ENCODE data around the gene TM4SF4.

The TM4SF4 gene

DNA sequence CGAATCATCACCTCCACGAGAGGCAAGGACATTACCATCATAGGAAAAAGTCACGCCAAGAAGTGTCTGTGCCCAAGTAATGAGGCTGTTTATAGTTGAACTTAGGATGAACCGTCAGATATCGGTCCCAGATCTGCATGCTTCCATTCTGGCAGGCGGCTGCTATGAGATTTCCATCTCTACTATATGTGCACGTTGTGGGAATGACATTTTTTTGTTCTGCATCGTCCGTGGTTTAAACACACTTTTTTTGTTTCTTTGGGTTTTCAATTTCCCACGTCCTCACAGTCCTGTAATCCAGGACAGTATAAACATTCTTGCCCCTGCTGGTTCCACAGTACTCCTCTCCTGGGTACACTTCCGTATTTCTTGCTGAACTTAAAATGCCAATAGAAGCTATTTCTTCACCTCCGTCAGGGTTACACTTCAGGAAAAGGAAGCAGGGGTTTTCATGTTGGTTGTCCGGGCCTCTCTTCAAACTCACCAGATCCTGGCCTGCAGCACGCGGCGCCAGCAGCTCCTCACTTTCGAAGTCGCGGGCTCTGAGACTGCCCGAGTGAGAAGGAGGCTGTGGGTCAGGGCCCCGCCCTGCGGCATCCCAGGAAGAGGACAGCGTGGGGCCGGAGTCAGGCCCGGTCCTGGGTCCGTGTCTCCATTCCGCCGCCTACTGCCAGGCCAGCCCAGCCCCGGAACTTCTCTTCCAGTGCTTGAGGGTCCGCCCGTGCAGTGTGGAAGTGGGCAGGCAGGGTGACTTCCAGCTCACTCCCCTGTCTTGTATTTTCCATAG, 9.8 kb upstream of the TM4SF4 start:
- TF ChIP-seq CTCF (conservative IDR thresholded peaks at IDR 0.05) (no peak), ZFX (IDR thresholded peaks at IDR 0.05) (no peak)
- no peak overlapping the region for H3K27ac ChIP-seq

GRCh38 chr3:149465351-149465883, 9.1 kb upstream of the TM4SF4 start:
- no peak overlapping the region for H3K27ac ChIP-seq
- TF ChIP-seq ZFX (IDR thresholded peaks at IDR 0.05): no peak
- no peak for TF ChIP-seq CTCF (conservative IDR thresholded peaks at IDR 0.05)

DNA sequence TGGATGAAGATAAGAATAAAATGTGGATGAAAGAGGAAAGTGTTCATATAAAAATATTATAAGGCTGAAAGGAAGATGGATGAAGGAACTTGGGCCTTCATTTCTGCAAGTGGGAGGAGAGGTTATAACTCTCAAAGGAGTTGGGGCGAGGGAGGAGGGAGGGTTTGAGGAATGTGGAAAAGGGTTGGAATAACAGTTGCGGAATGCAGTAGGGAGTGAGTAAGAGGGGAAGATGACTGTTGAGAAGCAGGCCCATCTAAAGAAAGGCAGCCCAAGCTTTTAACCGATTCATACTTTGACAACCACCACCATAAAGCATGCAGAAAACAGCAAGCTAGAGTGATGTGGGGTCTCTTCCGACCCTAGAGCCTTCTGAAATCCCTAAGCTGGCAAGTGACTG, 8.3 kb upstream of the TM4SF4 start:
- TF ChIP-seq ZFX (IDR thresholded peaks at IDR 0.05) (no peak), CTCF (conservative IDR thresholded peaks at IDR 0.05) (no peak)
- no peak overlapping the region for H3K27ac ChIP-seq

DNA sequence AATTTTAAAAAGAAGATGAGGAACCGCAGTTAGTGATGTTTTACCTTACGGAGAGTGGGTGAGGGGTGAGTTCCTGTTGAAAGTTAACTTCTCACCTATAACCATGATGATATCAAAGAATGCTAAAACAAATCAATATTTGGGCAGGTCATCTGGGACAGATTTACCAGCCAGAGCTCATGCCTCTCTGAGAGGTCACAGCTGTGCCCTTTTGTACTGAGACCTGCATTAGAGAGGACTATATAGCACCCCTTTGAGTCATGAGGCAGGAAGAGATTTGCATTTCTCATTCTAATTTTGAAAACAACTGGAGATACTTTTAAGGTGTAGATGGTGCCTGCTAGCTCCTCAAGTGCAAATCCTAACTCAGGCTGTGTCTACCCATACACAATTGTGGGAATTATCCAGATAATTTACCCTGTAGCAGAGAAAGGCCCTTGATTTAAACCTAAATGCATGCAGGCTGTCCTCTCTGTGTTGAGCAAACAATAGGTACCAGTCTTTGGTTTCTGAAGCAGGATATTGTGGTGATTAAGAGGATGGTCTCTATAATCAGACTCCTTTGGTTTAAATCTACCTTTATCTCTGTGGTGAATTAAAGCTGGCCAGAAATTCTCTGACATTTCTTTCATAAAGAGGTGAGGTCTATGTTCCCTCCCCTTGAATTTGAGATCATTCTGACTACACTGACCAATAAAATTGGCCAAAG, 5.8 kb upstream of the TM4SF4 start:
- H3K27ac ChIP-seq: no peak overlapping the region
- TF ChIP-seq CTCF (conservative IDR thresholded peaks at IDR 0.05) (no peak), ZFX (IDR thresholded peaks at IDR 0.05) (no peak)

GRCh38 chr3:149470381-149470780, 4.1 kb upstream of the TM4SF4 start:
- no peak overlapping the region for H3K27ac ChIP-seq
- no peak for TF ChIP-seq CTCF (conservative IDR thresholded peaks at IDR 0.05)
- TF ChIP-seq ZFX (IDR thresholded peaks at IDR 0.05): no peak

GRCh38 chr3:149472030-149472797, 2.3 kb upstream of the TM4SF4 start:
- no peak for TF ChIP-seq ZFX (IDR thresholded peaks at IDR 0.05)
- no peak for TF ChIP-seq CTCF (conservative IDR thresholded peaks at IDR 0.05)

More at GRCh38 chr3:149472030-149472797, 2.3 kb upstream of the TM4SF4 start:
- H3K27ac ChIP-seq: no peak overlapping the region

Data from C4-2B (cell line).